ENCODE measurements around the gene DOCK3. TPM values are rescaled to one million over a fixed set of nuclear protein-coding genes. Genes with fewer than 3 reads are reported as not detected.
"Not testable (repeated sequence)": the region's sequence is repeated elsewhere in the genome, so short reads cannot be mapped to it uniquely, and the experiment has no call there.

Gene DOCK3
- total RNA-seq, 1 donor from 2014 or later: 10.0 TPM

- peak overlapping the region; percentile 97 for H3K27ac Mint-ChIP-seq
- H3K4me3 Mint-ChIP-seq (ENCODE audit: low read depth): peak overlapping the region; percentile 99
- H3K9me3 Mint-ChIP-seq (ENCODE audit: low read depth): no peaks in the 10 kb centered on the region
- peaks cover 38% of the 10 kb centered on the region for H3K4me1 Mint-ChIP-seq (ENCODE audit: low read depth)
- peaks cover 15% of the 10 kb centered on the region for H3K36me3 Mint-ChIP-seq (ENCODE audit: insufficient read depth)
- H3K27me3 Mint-ChIP-seq: no peaks in the 10 kb centered on the region
- TF ChIP-seq CTCF (IDR thresholded peaks at IDR 0.05; ENCODE audit: unreplicated experiment): no peak
- no peak for DNase-seq (ENCODE audit: low spot score, unreplicated experiment)
Observed at GRCh38 chr3:51386159-51386851, 711.6 kb downstream of the DOCK3 start.

GRCh38 chr3:51386852-51387229 lies 712.1 kb downstream of the DOCK3 start:
- no peak for DNase-seq (ENCODE audit: low spot score, unreplicated experiment)
- peaks cover 15% of the 10 kb centered on the region for H3K36me3 Mint-ChIP-seq (ENCODE audit: insufficient read depth)
- H3K27me3 Mint-ChIP-seq: no peaks in the 10 kb centered on the region

DNA sequence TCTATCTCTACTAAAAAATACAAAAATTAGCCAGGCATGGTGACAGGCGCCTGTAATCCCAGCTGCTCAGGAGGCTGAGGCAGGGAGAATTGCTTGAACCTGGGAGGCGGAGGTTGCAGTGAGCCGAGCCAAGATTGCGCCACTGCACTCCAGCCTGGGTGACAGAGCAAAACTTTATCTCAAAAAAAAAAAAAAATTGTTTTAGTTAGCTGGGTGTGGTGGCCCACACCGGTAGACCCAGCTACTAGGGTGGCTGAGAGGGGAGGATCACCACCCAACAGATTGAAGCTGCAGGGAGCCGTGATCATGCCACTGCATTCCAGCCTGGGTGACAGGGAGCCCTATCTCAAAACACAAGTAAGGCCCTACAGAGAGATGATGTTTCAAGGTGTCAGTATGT lies 712.6 kb downstream of the DOCK3 start:
- DNase-seq (ENCODE audit: low spot score, unreplicated experiment); H3K9me3 Mint-ChIP-seq (ENCODE audit: low read depth); H3K27me3 Mint-ChIP-seq; H3K27ac Mint-ChIP-seq: not testable (repeated sequence)
- H3K4me1 Mint-ChIP-seq (ENCODE audit: low read depth): peaks cover 38% of the 10 kb centered on the region
- peaks cover 15% of the 10 kb centered on the region for H3K36me3 Mint-ChIP-seq (ENCODE audit: insufficient read depth)
- peak overlapping the region; percentile 99 for H3K4me3 Mint-ChIP-seq (ENCODE audit: low read depth)

More at GRCh38 chr3:51386852-51387229, 712.1 kb downstream of the DOCK3 start:
- H3K4me3 Mint-ChIP-seq (ENCODE audit: low read depth): peak overlapping the region; percentile 99
- peaks cover 38% of the 10 kb centered on the region for H3K4me1 Mint-ChIP-seq (ENCODE audit: low read depth)
- no peak overlapping the region for H3K27ac Mint-ChIP-seq
- H3K9me3 Mint-ChIP-seq (ENCODE audit: low read depth): no peaks in the 10 kb centered on the region
- TF ChIP-seq CTCF (IDR thresholded peaks at IDR 0.05; ENCODE audit: unreplicated experiment): no peak

- H3K27ac Mint-ChIP-seq: peak overlapping the region; percentile 94
- peaks cover 24% of the 10 kb centered on the region for H3K36me3 Mint-ChIP-seq (ENCODE audit: insufficient read depth)
- peak overlapping the region; percentile 46 for H3K4me3 Mint-ChIP-seq (ENCODE audit: low read depth)
- no peaks in the 10 kb centered on the region for H3K27me3 Mint-ChIP-seq
- H3K9me3 Mint-ChIP-seq (ENCODE audit: low read depth): no peaks in the 10 kb centered on the region
- peak; percentile 46 for TF ChIP-seq CTCF (IDR thresholded peaks at IDR 0.05; ENCODE audit: unreplicated experiment)
- H3K4me1 Mint-ChIP-seq (ENCODE audit: low read depth): peaks cover 43% of the 10 kb centered on the region
- no peak for DNase-seq (ENCODE audit: low spot score, unreplicated experiment)
Observed at GRCh38 chr3:51388286-51389029, 713.7 kb downstream of the DOCK3 start.

- Mint-ChIP-seq H3K36me3 (ENCODE audit: insufficient read depth) (peaks cover 31% of the 10 kb centered on the region), H3K9me3 (ENCODE audit: low read depth) (no peaks in the 10 kb centered on the region), H3K4me1 (ENCODE audit: low read depth) (peaks cover 46% of the 10 kb centered on the region), H3K27me3 (no peaks in the 10 kb centered on the region), H3K27ac (peak overlapping the region; percentile 24), H3K4me3 (ENCODE audit: low read depth) (no peak overlapping the region)
- TF ChIP-seq CTCF (IDR thresholded peaks at IDR 0.05; ENCODE audit: unreplicated experiment): peak; percentile 64
- no peak for DNase-seq (ENCODE audit: low spot score, unreplicated experiment)
Observed at GRCh38 chr3:51389423-51390183, 714.9 kb downstream of the DOCK3 start.
